GM21447 (cell line): Measurements from ENCODE around the gene GET4.

Experiments used
- ATAC-seq: cut with Tn5 transposase; IDR thresholded peaks from one replicate; pipeline ENCODE4 v1.9.1; 2021; ENCODE audit not compliant: unreplicated experiment

The GET4 gene

GRCh38 chr7:885893-886625 is 9.7 kb downstream of the GET4 start:
- no peak for ATAC-seq

GRCh38 chr7:886626-887487 is 10.5 kb downstream of the GET4 start:
- no peak for ATAC-seq

GRCh38 chr7:887488-887820 is 11.1 kb downstream of the GET4 start:
- ATAC-seq = no peak

- ATAC-seq = no peak
These were observed 12.0 kb downstream of the GET4 start for GRCh38 chr7:888081-889024.

GRCh38 chr7:889025-889390 is 12.7 kb downstream of the GET4 start:
- no peak for ATAC-seq

- ATAC-seq = no peak
These were observed 13.0 kb downstream of the GET4 start for GRCh38 chr7:889391-889790.

- ATAC-seq = no peak
These were observed 14.5 kb downstream of the GET4 start for GRCh38 chr7:890868-891267.

GRCh38 chr7:891291-891690 is 14.9 kb downstream of the GET4 start:
- no peak for ATAC-seq

GRCh38 chr7:891805-892204 is 15.5 kb downstream of the GET4 start:
- ATAC-seq = no peak

- no peak for ATAC-seq
These were observed 16.6 kb downstream of the GET4 start for GRCh38 chr7:892648-893593.

- ATAC-seq = no peak
These were observed 17.3 kb downstream of the GET4 start for GRCh38 chr7:893686-894085.

- no peak for ATAC-seq
These were observed 18.0 kb downstream of the GET4 start for GRCh38 chr7:894164-894867.

GRCh38 chr7:894927-895450 is 18.6 kb downstream of the GET4 start:
- no peak for ATAC-seq

- ATAC-seq = no peak
These were observed 19.2 kb downstream of the GET4 start for GRCh38 chr7:895451-896052.

GRCh38 chr7:896346-897075 is 20.2 kb downstream of the GET4 start:
- ATAC-seq = no peak

- ATAC-seq = no peak
These were observed 20.7 kb downstream of the GET4 start for GRCh38 chr7:897086-897485.

GRCh38 chr7:897771-898376 is 21.5 kb downstream of the GET4 start:
- ATAC-seq = no peak

- no peak for ATAC-seq
These were observed 22.1 kb downstream of the GET4 start for GRCh38 chr7:898460-898854.
